Loucy (cell line): Measurements from ENCODE around the gene FCN3.

ENCODE experiments used
- H2AFZ ChIP-seq: fragments of 200-600 bp; sonication (generic); 2 replicates; pipeline ENCODE4 v1.6.0; 2016; ENCODE audit warnings: antibody characterized with exemption, mild to moderate bottlenecking, low read length, moderate library complexity
- H3F3A ChIP-seq: fragments of 200-600 bp; 2 replicates; pipeline ENCODE4 v1.6.0; 2016; ENCODE audit warnings: antibody characterized with exemption, low read depth, mild to moderate bottlenecking
- H3K27me3 ChIP-seq: fragments of 200-600 bp; sonication (generic); 2 replicates; pipeline ENCODE4 v1.6.1; 2014; ENCODE audit warnings: low read length, mild to moderate bottlenecking; ENCODE audit not compliant: insufficient read depth, poor library complexity, severe bottlenecking
- H3K36me3 ChIP-seq: fragments of 200-600 bp; sonication (generic); 2 replicates; pipeline ENCODE4 v1.6.1; 2016; ENCODE audit warnings: low read length; ENCODE audit not compliant: insufficient read depth
- H3K4me1 ChIP-seq: fragments of 200-600 bp; sonication (generic); 2 replicates; pipeline ENCODE4 v1.5.1; 2014; ENCODE audit warnings: low read length, mild to moderate bottlenecking; ENCODE audit not compliant: insufficient read depth, poor library complexity, severe bottlenecking
- H3K4me2 ChIP-seq: fragments of 200-600 bp; sonication (generic); 2 replicates; pipeline ENCODE4 v1.6.0; 2014; ENCODE audit warnings: antibody characterized with exemption, low read length, low read depth, mild to moderate bottlenecking; ENCODE audit not compliant: poor library complexity, severe bottlenecking
- H3K4me3 ChIP-seq: fragments of 200-600 bp; sonication (generic); 2 replicates; pipeline ENCODE4 v1.5.1; 2014; ENCODE audit warnings: low read length, mild to moderate bottlenecking, mixed read lengths; ENCODE audit not compliant: poor library complexity, severe bottlenecking
- H3K79me2 ChIP-seq: fragments of 200-600 bp; sonication (generic); 2 replicates; pipeline ENCODE4 v1.6.1; 2014; ENCODE audit warnings: low read length; ENCODE audit not compliant: insufficient read depth
- H3K9ac ChIP-seq: fragments of 200-600 bp; sonication (generic); 2 replicates; pipeline ENCODE4 v1.6.0; 2014; ENCODE audit warnings: mild to moderate bottlenecking, low read depth, low read length, moderate library complexity; ENCODE audit not compliant: poor library complexity, severe bottlenecking
- H3K9me2 ChIP-seq: fragments of 200-600 bp; sonication (generic); replicated peaks from 2 replicates; pipeline ENCODE4 v1.6.1; 2016; ENCODE audit warnings: low read depth, low read length, mixed read lengths
- H3K9me3 ChIP-seq: fragments of 200-600 bp; sonication (generic); 2 replicates; pipeline ENCODE4 v1.6.1; 2014; ENCODE audit warnings: mild to moderate bottlenecking, antibody characterized with exemption, low read length, low read depth; ENCODE audit not compliant: insufficient read depth
- H4K20me1 ChIP-seq: fragments of 200-600 bp; sonication (generic); 2 replicates; pipeline ENCODE4 v1.6.0; 2014; ENCODE audit warnings: antibody characterized with exemption, low read length, mild to moderate bottlenecking; ENCODE audit not compliant: insufficient read depth, poor library complexity, severe bottlenecking
- EZH2phosphoT487 ChIP-seq: fragments of 200-600 bp; IDR thresholded peaks from 2 replicates; pipeline ENCODE4 v1.6.1; 2018; ENCODE audit warnings: antibody characterized with exemption, mild to moderate bottlenecking, moderate library complexity, borderline replicate concordance
- TF ChIP-seq, protein P1 (sequence below): fragments of 200-600 bp; sonication (generic); conservative IDR thresholded peaks from 2 replicates; pipeline ENCODE4 v1.5.1; 2014; ENCODE audit warnings: mild to moderate bottlenecking, antibody characterized with exemption, low read length

FCN3 gene

GRCh38 chr1:27380224-27380623, 5.6 kb upstream of the FCN3 start:
- no peaks in the 10 kb centered on the region for H3K36me3 ChIP-seq

DNA sequence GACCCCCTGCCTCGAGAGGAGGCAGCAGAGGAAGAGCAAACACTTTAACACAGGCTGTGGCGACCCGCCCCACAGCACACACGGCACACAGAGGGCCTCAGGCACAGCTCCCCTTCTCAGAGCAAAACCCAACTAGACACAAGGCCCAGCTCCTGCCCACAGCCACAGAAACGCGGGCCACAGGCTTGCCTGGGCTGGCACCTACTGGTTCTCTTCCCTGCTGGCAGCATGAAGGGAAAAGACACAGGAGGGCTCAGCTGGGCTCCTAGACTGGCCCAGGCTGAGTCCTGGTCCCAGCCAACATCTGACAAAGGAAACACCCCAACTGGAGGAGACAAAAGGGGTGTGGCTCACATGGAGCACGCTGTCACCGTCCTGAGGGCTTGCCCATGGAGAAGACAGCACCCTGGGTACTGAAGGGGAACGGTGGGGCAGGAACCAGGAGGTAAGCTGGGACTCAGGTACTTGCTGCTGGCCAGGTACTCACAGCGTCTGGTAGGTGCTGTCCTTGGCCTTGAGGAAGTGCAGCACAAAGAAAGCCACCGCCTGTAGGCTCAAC, 5.0 kb upstream of the FCN3 start:
- Histone ChIP-seq H3K4me3 (no peak overlapping the region), H3K9ac (no peak overlapping the region)

More at GRCh38 chr1:27380224-27380623, 5.6 kb upstream of the FCN3 start:
- Histone ChIP-seq H3F3A (no peaks in the 10 kb centered on the region), H3K9me3 (no peaks in the 10 kb centered on the region), H4K20me1 (no peaks in the 10 kb centered on the region), H3K9ac (no peak overlapping the region), H3K4me3 (no peak overlapping the region), H2AFZ (no peak overlapping the region; the same call in 1 of the 2 replicates), H3K4me2 (no peak overlapping the region), H3K4me1 (no peaks in the 10 kb centered on the region), H3K27me3 (no peaks in the 10 kb centered on the region), H3K79me2 (no peaks in the 10 kb centered on the region), H3K9me2 (no peaks in the 10 kb centered on the region)
- TF ChIP-seq, protein P1, sequence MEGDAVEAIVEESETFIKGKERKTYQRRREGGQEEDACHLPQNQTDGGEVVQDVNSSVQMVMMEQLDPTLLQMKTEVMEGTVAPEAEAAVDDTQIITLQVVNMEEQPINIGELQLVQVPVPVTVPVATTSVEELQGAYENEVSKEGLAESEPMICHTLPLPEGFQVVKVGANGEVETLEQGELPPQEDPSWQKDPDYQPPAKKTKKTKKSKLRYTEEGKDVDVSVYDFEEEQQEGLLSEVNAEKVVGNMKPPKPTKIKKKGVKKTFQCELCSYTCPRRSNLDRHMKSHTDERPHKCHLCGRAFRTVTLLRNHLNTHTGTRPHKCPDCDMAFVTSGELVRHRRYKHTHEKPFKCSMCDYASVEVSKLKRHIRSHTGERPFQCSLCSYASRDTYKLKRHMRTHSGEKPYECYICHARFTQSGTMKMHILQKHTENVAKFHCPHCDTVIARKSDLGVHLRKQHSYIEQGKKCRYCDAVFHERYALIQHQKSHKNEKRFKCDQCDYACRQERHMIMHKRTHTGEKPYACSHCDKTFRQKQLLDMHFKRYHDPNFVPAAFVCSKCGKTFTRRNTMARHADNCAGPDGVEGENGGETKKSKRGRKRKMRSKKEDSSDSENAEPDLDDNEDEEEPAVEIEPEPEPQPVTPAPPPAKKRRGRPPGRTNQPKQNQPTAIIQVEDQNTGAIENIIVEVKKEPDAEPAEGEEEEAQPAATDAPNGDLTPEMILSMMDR, result no peak
- TF ChIP-seq EZH2phosphoT487, result no peak

DNA sequence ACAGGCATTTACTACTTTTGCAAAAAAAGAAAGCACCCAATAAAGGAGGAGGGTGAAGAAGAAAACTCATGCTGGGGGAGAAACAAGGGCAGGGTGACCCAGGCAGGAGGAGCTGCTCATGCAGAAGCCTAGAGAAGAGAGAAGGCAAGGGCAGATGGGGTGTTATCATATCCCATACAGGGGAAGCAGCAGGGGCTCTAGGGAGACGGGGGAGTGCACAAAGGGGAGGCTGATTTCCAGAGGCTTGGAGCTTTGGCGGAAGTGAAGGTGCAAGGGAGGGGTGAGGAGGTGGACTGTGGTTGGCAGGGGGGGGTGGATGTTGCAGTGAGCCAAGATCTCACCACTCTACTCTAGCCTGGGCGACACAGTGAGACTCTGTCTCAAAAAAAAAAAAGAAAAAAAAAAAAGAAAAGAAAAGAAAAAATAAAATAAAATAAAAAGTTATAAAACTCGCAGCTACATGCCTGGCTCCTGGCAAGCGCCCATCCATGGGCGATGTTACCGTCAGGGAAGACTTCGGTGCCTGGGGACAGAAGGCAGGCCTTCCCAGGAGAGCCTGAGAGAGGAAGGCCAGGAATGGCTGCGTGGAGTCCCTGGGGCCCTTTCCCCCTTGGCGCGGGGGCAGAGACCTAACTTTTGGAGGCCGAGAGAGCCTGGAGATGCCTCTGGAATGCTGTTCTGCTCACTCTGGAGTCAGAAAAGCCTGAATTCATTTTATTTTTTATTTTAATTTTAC, 3.3 kb upstream of the FCN3 start:
- Histone ChIP-seq H3K4me1 (no peaks in the 10 kb centered on the region), H2AFZ (no peak overlapping the region), H3K27me3 (no peaks in the 10 kb centered on the region), H3K79me2 (no peaks in the 10 kb centered on the region), H3K4me3 (no peak overlapping the region), H3K9me3 (no peaks in the 10 kb centered on the region), H3F3A (no peaks in the 10 kb centered on the region), H3K9me2 (no peaks in the 10 kb centered on the region), H3K36me3 (no peaks in the 10 kb centered on the region), H4K20me1 (no peaks in the 10 kb centered on the region), H3K4me2 (no peak overlapping the region), H3K9ac (no peak overlapping the region)
- no peak for TF ChIP-seq EZH2phosphoT487
- TF ChIP-seq, protein P1, result no peak

More for the DNA sequence above, 5.0 kb upstream of the FCN3 start:
- Histone ChIP-seq H3K27me3 (no peaks in the 10 kb centered on the region), H3K4me1 (no peaks in the 10 kb centered on the region), H3K79me2 (no peaks in the 10 kb centered on the region), H4K20me1 (no peaks in the 10 kb centered on the region), H3K36me3 (no peaks in the 10 kb centered on the region), H3F3A (no peaks in the 10 kb centered on the region), H3K9me3 (no peaks in the 10 kb centered on the region), H3K4me2 (no peak overlapping the region), H3K9me2 (no peaks in the 10 kb centered on the region), H2AFZ (no peak overlapping the region)
- TF ChIP-seq EZH2phosphoT487, result no peak
